ENCODE data around the gene CCNA2. TPM values are rescaled to one million over a fixed set of nuclear protein-coding genes. Genes with fewer than 3 reads are reported as not detected.

The CCNA2 gene
- polyA plus RNA-seq, 1 experiment = 18.6 TPM

- Histone ChIP-seq H3K4me3 (ENCODE audit: low read depth, low read length) (no peak overlapping the region), H3K27me3 (ENCODE audit: control insufficient read depth, insufficient read depth, low read length) (no peaks in the 10 kb centered on the region), H3K27ac (ENCODE audit: low read depth, low read length) (no peak overlapping the region), H3K9me3 (ENCODE audit: control insufficient read depth, insufficient read depth, low read length) (no peaks in the 10 kb centered on the region)
- no peak for DNase-seq (ENCODE audit: low read depth, low spot score)
- POLR2A ChIA-PET = no interaction called here
- no peak for TF ChIP-seq CTCF (IDR thresholded peaks at IDR 0.05; ENCODE audit: low read depth, low read length)
- CTCF ChIA-PET = interaction anchor here (1.0 kb wide), 1 partner anchor 133 kb away, joined by 5 read pairs; no protein-coding TSS in a partner anchor
Observed at GRCh38 chr4:121814756-121815155, 8.9 kb downstream of the CCNA2 start.

GRCh38 chr4:121811122-121811521, 12.6 kb downstream of the CCNA2 start:
- H3K4me3 ChIP-seq (ENCODE audit: low read depth, low read length) = no peak overlapping the region
- DNase-seq (ENCODE audit: low read depth, low spot score) = no peak
- no peaks in the 10 kb centered on the region for H3K9me3 ChIP-seq (ENCODE audit: control insufficient read depth, insufficient read depth, low read length)
- no peak for TF ChIP-seq CTCF (IDR thresholded peaks at IDR 0.05; ENCODE audit: low read depth, low read length)
- ChIA-PET CTCF (no interaction called here), POLR2A (no interaction called here)
- H3K27me3 ChIP-seq (ENCODE audit: control insufficient read depth, insufficient read depth, low read length) = no peaks in the 10 kb centered on the region
- H3K27ac ChIP-seq (ENCODE audit: low read depth, low read length) = no peak overlapping the region

- no peak overlapping the region for H3K27ac ChIP-seq (ENCODE audit: low read depth, low read length)
- CTCF ChIA-PET = no interaction called here
- H3K9me3 ChIP-seq (ENCODE audit: control insufficient read depth, insufficient read depth, low read length) = no peaks in the 10 kb centered on the region
- no peaks in the 10 kb centered on the region for H3K27me3 ChIP-seq (ENCODE audit: control insufficient read depth, insufficient read depth, low read length)
- POLR2A ChIA-PET = interaction anchor here (1.1 kb wide), 1 partner anchor 109 kb away, joined by 3 read pairs; the partner anchor contains the start of gene ANXA5
- TF ChIP-seq CTCF (IDR thresholded peaks at IDR 0.05; ENCODE audit: low read depth, low read length) = no peak
- no peak for DNase-seq (ENCODE audit: low read depth, low spot score)
- no peak overlapping the region for H3K4me3 ChIP-seq (ENCODE audit: low read depth, low read length)
Observed at GRCh38 chr4:121806411-121806810, 17.3 kb downstream of the CCNA2 start.

GRCh38 chr4:121801715-121802075, 22.0 kb downstream of the CCNA2 start:
- H3K27ac ChIP-seq (ENCODE audit: low read depth, low read length) = no peak overlapping the region
- H3K9me3 ChIP-seq (ENCODE audit: control insufficient read depth, insufficient read depth, low read length) = no peaks in the 10 kb centered on the region
- H3K27me3 ChIP-seq (ENCODE audit: control insufficient read depth, insufficient read depth, low read length) = no peaks in the 10 kb centered on the region
- CTCF ChIA-PET = no interaction called here
- POLR2A ChIA-PET = interaction anchor here (0.8 to 0.9 kb wide), 2 partner anchors 12 to 133 kb away, joined by 3 to 4 read pairs; no protein-coding TSS in a partner anchor
- H3K4me3 ChIP-seq (ENCODE audit: low read depth, low read length) = peak overlapping the region; percentile 96
- no peak for TF ChIP-seq CTCF (IDR thresholded peaks at IDR 0.05; ENCODE audit: low read depth, low read length)
- DNase-seq (ENCODE audit: low read depth, low spot score) = no peak

GRCh38 chr4:121800961-121801714, 22.5 kb downstream of the CCNA2 start, which contains the start of gene EXOSC9:
Gene EXOSC9, plus strand, starts transcription at chr4:121801323. Its CDS starts 102 bp downstream, at chr4:121801425.
- ChIA-PET CTCF (no interaction called here), POLR2A (interaction anchor here (0.8 to 0.9 kb wide), 3 partner anchors 9 to 133 kb away, joined by 3 to 4 read pairs (median 3); no protein-coding TSS in a partner anchor)
- TF ChIP-seq CTCF (IDR thresholded peaks at IDR 0.05; ENCODE audit: low read depth, low read length) = no peak

More at GRCh38 chr4:121800961-121801714, 22.5 kb downstream of the CCNA2 start, which contains the start of gene EXOSC9:
- peak; percentile 91 for DNase-seq (ENCODE audit: low read depth, low spot score)
- H3K4me3 ChIP-seq (ENCODE audit: low read depth, low read length) = peak within 1 kb of the TSS; percentile 96
- H3K9me3 ChIP-seq (ENCODE audit: control insufficient read depth, insufficient read depth, low read length) = no peaks in the 10 kb centered on the region
- peak within 1 kb of the TSS; percentile 79 for H3K27ac ChIP-seq (ENCODE audit: low read depth, low read length)
- H3K27me3 ChIP-seq (ENCODE audit: control insufficient read depth, insufficient read depth, low read length) = no peaks in the 10 kb centered on the region
